GM18508 (cell line): ENCODE data around the gene VPS4A.
"Not testable (repeated sequence)": the region's sequence is repeated elsewhere in the genome, so short reads cannot be mapped to it uniquely, and the experiment has no call there.

Source experiments
- ATAC-seq: cut with Tn5 transposase; IDR thresholded peaks from one replicate; pipeline ENCODE4 v1.9.1; 2021; ENCODE audit warnings: moderate number of reproducible peaks; ENCODE audit not compliant: insufficient read depth, unreplicated experiment

VPS4A gene

GRCh38 chr16:69360070-69360469 lies 48.9 kb downstream of the VPS4A start:
- not testable (repeated sequence) for ATAC-seq

GRCh38 chr16:69363281-69363717 lies 52.1 kb downstream of the VPS4A start:
- no peak for ATAC-seq

GRCh38 chr16:69364088-69364487 lies 52.9 kb downstream of the VPS4A start:
- no peak for ATAC-seq

GRCh38 chr16:69365901-69366300 lies 54.8 kb downstream of the VPS4A start:
- no peak for ATAC-seq

- ATAC-seq, result no peak
These were observed 55.3 kb downstream of the VPS4A start for GRCh38 chr16:69366431-69366830.

GRCh38 chr16:69367980-69368379 lies 56.8 kb downstream of the VPS4A start:
- no peak for ATAC-seq

- no peak for ATAC-seq
These were observed 57.7 kb downstream of the VPS4A start for GRCh38 chr16:69368866-69369265.

GRCh38 chr16:69371564-69371963 lies 60.4 kb downstream of the VPS4A start:
- ATAC-seq, result no peak

- ATAC-seq, result no peak
These were observed 61.9 kb downstream of the VPS4A start for GRCh38 chr16:69373019-69373418.
